GM12878 (cell line): Measurements from ENCODE around the gene RSBN1L.

Source experiments
- CBX3 ChIP-seq: fragments of 200-600 bp; sonication (generic); IDR thresholded peaks from 2 replicates; pipeline ENCODE4 v1.6.1; 2016; ENCODE audit warnings: low read depth, borderline replicate concordance
- CTCF ChIP-seq, 3 experiments: IDR thresholded peaks in 2 of 3; conservative IDR thresholded peaks in 1 of 3; 2 replicates each; pipeline ENCODE4 v1.5.1; 2011; ENCODE audit warnings: low read depth in 3 of 3, low read length in 3 of 3, mild to moderate bottlenecking in 3 of 3, control low read depth in 2 of 3, moderate library complexity in 2 of 3, inconsistent platforms in 1 of 3, mixed read lengths in 1 of 3; ENCODE audit not compliant: control insufficient read depth in 2 of 3, insufficient read depth in 1 of 3; ENCODE audit errors: extremely low read depth in 1 of 3
- KAT2A ChIP-seq: conservative IDR thresholded peaks from 2 replicates; pipeline ENCODE4 v1.6.1; 2011; ENCODE audit warnings: low read depth, low read length; ENCODE audit not compliant: control insufficient read depth
- MYC ChIP-seq: IDR thresholded peaks from 2 replicates; pipeline ENCODE4 v1.6.1; 2011; ENCODE audit warnings: mild to moderate bottlenecking, low read length, moderate library complexity, inconsistent platforms; ENCODE audit not compliant: insufficient read depth, insufficient replicate concordance, insufficient read length, severe bottlenecking
- POLR2A ChIP-seq: IDR thresholded peaks from 2 replicates; pipeline ENCODE4 v1.6.1; 2011; ENCODE audit warnings: low read depth, mild to moderate bottlenecking, low read length
- ZNF217 ChIP-seq: fragments of 450-650 bp; IDR thresholded peaks from 2 replicates; pipeline ENCODE4 v1.6.1; 2017; ENCODE audit warnings: antibody characterized with exemption, mild to moderate bottlenecking

GRCh38 chr7:77702968-77703472 lies 6.8 kb downstream of the RSBN1L start:
- TF ChIP-seq KAT2A (no peak), POLR2A (no peak), MYC (no peak), CBX3 (no peak), CTCF (IDR thresholded peaks at IDR 0.05 in 2 of 3, conservative IDR thresholded peaks at IDR 0.05 in 1 of 3; ENCODE audit: control insufficient read depth in 2 of 3, extremely low read depth in 1 of 3, insufficient read depth in 1 of 3, low read depth in 3 of 3, low read length in 3 of 3) (no peak), ZNF217 (no peak)
